Fibroblast of the aortic adventitia (primary cell): ENCODE measurements around the gene FRMD4A. TPM values are rescaled to one million over a fixed set of nuclear protein-coding genes. Genes with fewer than 3 reads are reported as not detected.

ENCODE experiments used
- DNase-seq: peaks from one replicate; pipeline ENCODE4 v3.0.0-alpha.2; 2010; ENCODE audit warnings: low read depth
- H3K4me3 ChIP-seq: 2 replicates; pipeline ENCODE4 v1.5.1; 2011; ENCODE audit warnings: low read depth, mild to moderate bottlenecking, control low read depth, low read length, moderate library complexity
- CTCF ChIP-seq: IDR thresholded peaks from 2 replicates; pipeline ENCODE4 v1.5.1; 2011; ENCODE audit warnings: mild to moderate bottlenecking, low read length, control low read depth, inconsistent platforms; ENCODE audit not compliant: insufficient read depth
- total RNA-seq: library from RNA; depleted of rRNA; stranded (reverse); fragments of >200 nt; gene quantifications from 2 replicates; pipeline ENCODE4 v1.2.3, GENCODE V29; 2012; ENCODE audit warnings: low replicate concordance

The FRMD4A gene
- total RNA-seq, 1 donor = 42.4 TPM

GRCh38 chr10:13998163-13998835 lies 332.4 kb downstream of the FRMD4A start:
- no peak for TF ChIP-seq CTCF
- H3K4me3 ChIP-seq = no peak overlapping the region
- peak; percentile 85 for DNase-seq

- DNase-seq = peak; percentile 79
- H3K4me3 ChIP-seq = no peak overlapping the region
- TF ChIP-seq CTCF = no peak
Measured at GRCh38 chr10:13997650-13998049, 333.1 kb downstream of the FRMD4A start.

- TF ChIP-seq CTCF = no peak
- no peak overlapping the region for H3K4me3 ChIP-seq
- DNase-seq = no peak
Measured at GRCh38 chr10:13994932-13995331, 335.8 kb downstream of the FRMD4A start.

- H3K4me3 ChIP-seq = no peak overlapping the region
Measured at GRCh38 chr10:13993673-13994089, 337.0 kb downstream of the FRMD4A start.

GRCh38 chr10:13993169-13993568 lies 337.6 kb downstream of the FRMD4A start:
- no peak for TF ChIP-seq CTCF
- DNase-seq = peak; percentile 95
- H3K4me3 ChIP-seq = no peak overlapping the region

More at GRCh38 chr10:13993673-13994089, 337.0 kb downstream of the FRMD4A start:
- DNase-seq = no peak
- TF ChIP-seq CTCF = no peak

GRCh38 chr10:13991353-13991752 lies 339.4 kb downstream of the FRMD4A start:
- no peak for DNase-seq

More at GRCh38 chr10:13991353-13991752, 339.4 kb downstream of the FRMD4A start:
- no peak for TF ChIP-seq CTCF
- H3K4me3 ChIP-seq = peak overlapping the region; percentile 42
